Rectal smooth muscle tissue (tissue), 1 donor: ENCODE results near the gene CHEK2.
A peak's percentile ranks its signal among the peaks of the same experiment; 100 is the strongest.

Experiments used
- H3K27ac ChIP-seq: one replicate; pipeline ENCODE4 v1.7.0; 2013; ENCODE audit warnings: low read depth, low read length, inconsistent platforms
- H3K27me3 ChIP-seq: one replicate; pipeline ENCODE4 v1.7.0; 2013; ENCODE audit warnings: low read length; ENCODE audit not compliant: control insufficient read depth, insufficient read depth
- H3K36me3 ChIP-seq: one replicate; pipeline ENCODE4 v1.7.0; 2013; ENCODE audit warnings: low read length; ENCODE audit not compliant: control insufficient read depth, insufficient read depth
- H3K4me1 ChIP-seq: one replicate; pipeline ENCODE4 v1.7.0; 2013; ENCODE audit warnings: low read length; ENCODE audit not compliant: control insufficient read depth, insufficient read depth
- H3K4me3 ChIP-seq: one replicate; pipeline ENCODE4 v1.7.0; 2013; ENCODE audit warnings: low read length
- H3K9ac ChIP-seq: one replicate; pipeline ENCODE4 v1.7.0; 2013; ENCODE audit warnings: low read length

Gene CHEK2

DNA sequence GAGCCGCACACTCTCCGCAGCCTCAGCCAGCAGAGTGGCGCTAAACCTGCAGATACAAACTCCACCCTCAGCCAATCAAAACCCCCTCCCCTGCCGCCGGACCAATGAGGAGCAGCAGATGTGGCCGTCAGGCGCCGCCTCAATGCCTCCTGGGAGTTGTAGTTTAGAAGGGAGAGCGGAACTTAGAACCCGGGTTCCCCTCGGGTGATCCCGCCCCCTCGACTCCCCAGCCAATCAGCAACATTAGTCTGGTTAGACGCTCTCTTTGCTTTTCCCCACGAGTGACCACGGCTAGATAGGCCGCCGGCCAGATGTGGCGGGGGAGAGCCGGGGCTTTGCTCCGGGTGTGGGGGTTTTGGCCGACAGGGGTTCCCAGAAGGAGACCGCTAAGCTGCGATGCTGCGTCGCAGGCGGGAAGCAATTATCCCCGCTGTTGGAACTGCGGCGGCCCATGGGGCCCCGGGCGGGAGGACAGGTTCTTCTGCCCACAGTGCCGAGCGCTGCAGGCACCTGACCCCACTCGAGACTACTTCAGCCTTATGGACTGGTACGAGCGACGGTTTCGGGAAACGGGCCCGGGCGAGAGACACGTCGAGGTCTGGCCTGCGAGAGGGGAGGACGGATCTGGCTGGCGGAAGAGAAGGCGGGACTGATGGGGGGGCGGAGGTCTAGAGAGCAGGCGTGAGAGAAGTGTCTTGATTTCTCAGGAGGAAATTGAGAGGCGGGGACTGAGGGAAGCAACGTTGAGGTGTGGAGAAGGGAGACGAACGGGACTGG lies at the start of gene CHEK2, which contains the start of gene HSCB:
Gene CHEK2, minus strand, starts transcription at position 36 of the 777 bp plus-strand sequence. CDS start 7,099 bp downstream, outside the sequence.
Gene HSCB, plus strand, starts transcription at position 255 of the 777 bp plus-strand sequence. Its CDS starts 57 bp downstream, at position 312.
- peak within 1 kb of the TSS; percentile 87 for H3K4me3 ChIP-seq
- H3K27ac ChIP-seq, result peak within 1 kb of the TSS; percentile 94
- H3K9ac ChIP-seq, result peak within 1 kb of the TSS; percentile 89
- H3K36me3 ChIP-seq, result peaks cover 6% of the 10 kb centered on the region
- no peaks in the 10 kb centered on the region for H3K27me3 ChIP-seq
- peaks cover 9% of the 10 kb centered on the region for H3K4me1 ChIP-seq

- H3K27ac ChIP-seq, result no peak overlapping the region
- H3K4me1 ChIP-seq, result no peaks in the 10 kb centered on the region
- H3K9ac ChIP-seq, result no peak overlapping the region
- H3K4me3 ChIP-seq, result no peak overlapping the region
- peaks cover 23% of the 10 kb centered on the region for H3K36me3 ChIP-seq
- no peaks in the 10 kb centered on the region for H3K27me3 ChIP-seq
Observed at GRCh38 chr22:28791124-28791523, 49.5 kb upstream of the CHEK2 start.

GRCh38 chr22:28788601-28789000 lies 47.0 kb upstream of the CHEK2 start:
- Histone ChIP-seq H3K36me3 (peaks cover 6% of the 10 kb centered on the region), H3K4me3 (no peak overlapping the region), H3K27ac (no peak overlapping the region), H3K27me3 (no peaks in the 10 kb centered on the region), H3K4me1 (peaks cover 17% of the 10 kb centered on the region), H3K9ac (no peak overlapping the region)

- Histone ChIP-seq H3K4me1 (peaks cover 31% of the 10 kb centered on the region), H3K27me3 (no peaks in the 10 kb centered on the region), H3K4me3 (peak overlapping the region; percentile 3), H3K36me3 (peaks cover 14% of the 10 kb centered on the region), H3K9ac (no peak overlapping the region), H3K27ac (peak overlapping the region; percentile 85)
Observed at GRCh38 chr22:28783786-28784671, 42.4 kb upstream of the CHEK2 start.

DNA sequence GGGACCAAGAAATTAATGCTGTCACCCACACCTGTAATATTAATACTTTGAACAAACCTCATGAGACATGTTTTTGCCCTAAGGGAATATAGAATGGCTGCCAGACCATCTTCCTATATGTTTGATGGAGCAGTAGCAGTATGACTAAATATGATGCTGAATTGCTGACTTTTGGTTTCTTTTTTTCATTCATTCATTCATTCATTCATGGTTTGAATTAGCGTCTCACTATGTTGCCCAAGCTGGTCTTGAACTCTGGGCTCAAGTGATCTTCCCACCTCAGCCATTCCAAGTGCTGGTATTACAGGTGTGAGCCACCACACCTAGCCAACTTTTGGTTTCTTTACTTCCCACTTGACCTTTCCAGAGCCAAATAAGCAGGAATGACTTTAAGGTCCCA lies 38.7 kb upstream of the CHEK2 start:
- Histone ChIP-seq H3K36me3 (peaks cover 18% of the 10 kb centered on the region), H3K9ac (no peak overlapping the region), H3K27me3 (no peaks in the 10 kb centered on the region), H3K4me3 (no peak overlapping the region), H3K4me1 (peaks cover 27% of the 10 kb centered on the region), H3K27ac (no peak overlapping the region)

DNA sequence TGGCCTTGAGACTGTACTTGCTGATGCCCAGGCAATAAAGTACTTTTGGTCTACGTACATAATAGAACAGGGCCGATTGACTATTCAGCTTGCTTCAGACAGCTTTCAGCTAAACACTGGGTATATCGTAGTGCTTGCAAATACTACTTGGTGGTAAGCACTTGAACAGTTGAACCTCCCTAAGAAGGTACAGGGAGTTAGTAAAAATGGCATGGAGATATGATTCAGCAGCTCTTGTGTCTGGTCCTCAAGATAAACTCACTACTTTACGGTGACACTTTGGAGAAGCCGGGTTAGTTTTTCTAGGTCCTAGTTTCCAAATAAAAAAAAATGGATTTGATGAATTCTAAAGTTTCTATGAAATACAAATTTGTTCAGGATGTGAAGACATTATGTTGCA lies 38.2 kb upstream of the CHEK2 start:
- H3K4me1 ChIP-seq, result peaks cover 25% of the 10 kb centered on the region

DNA sequence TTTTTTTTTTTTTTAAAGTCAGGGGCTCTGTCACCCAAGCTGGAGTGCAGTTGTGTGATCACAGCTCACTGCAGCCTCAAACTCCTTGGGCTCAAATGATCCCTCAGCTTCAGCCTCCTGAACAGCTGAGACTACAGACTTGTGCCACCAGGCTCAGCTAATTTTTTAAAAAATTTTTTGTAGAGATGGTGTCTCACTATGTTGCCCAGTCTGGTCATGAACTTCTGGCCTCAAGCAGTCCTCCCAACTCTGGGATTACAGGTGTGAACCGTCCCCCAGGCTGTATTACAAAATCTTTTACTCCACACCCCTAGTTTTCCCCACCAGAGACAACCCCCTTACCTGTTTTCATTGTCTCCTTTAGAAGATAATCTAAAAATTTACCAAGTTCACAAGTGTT lies 32.8 kb upstream of the CHEK2 start:
- H3K27ac ChIP-seq, result no peak overlapping the region
- no peak overlapping the region for H3K4me3 ChIP-seq
- no peak overlapping the region for H3K9ac ChIP-seq
- H3K36me3 ChIP-seq, result peaks cover 5% of the 10 kb centered on the region
- H3K4me1 ChIP-seq, result peaks cover 3% of the 10 kb centered on the region
- H3K27me3 ChIP-seq, result no peaks in the 10 kb centered on the region

More for the DNA sequence above, 38.2 kb upstream of the CHEK2 start:
- H3K27ac ChIP-seq, result peak overlapping the region; percentile 55
- no peak overlapping the region for H3K9ac ChIP-seq
- H3K4me3 ChIP-seq, result no peak overlapping the region
- H3K27me3 ChIP-seq, result no peaks in the 10 kb centered on the region
- H3K36me3 ChIP-seq, result peaks cover 17% of the 10 kb centered on the region

DNA sequence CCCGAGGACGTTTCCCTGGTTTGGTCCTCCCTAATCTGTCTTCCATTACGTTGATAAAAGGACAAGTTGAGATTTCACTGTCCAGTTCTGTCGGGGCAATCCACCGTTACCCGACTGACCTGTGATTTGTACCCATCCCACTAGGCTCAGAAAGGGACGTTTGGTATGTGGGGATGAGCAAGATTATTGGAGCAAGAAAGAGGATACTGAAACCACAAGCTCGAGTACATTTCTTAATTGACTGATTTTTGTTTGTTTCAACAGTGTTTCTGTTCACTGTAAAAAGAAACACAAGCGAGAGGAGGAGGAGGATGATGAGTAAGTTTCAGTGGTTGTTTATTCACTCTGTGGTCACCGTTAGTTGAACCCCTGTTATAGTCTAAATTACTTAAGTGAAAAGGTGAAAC lies 31.8 kb upstream of the CHEK2 start:
- peak overlapping the region; percentile 93 for H3K27ac ChIP-seq

DNA sequence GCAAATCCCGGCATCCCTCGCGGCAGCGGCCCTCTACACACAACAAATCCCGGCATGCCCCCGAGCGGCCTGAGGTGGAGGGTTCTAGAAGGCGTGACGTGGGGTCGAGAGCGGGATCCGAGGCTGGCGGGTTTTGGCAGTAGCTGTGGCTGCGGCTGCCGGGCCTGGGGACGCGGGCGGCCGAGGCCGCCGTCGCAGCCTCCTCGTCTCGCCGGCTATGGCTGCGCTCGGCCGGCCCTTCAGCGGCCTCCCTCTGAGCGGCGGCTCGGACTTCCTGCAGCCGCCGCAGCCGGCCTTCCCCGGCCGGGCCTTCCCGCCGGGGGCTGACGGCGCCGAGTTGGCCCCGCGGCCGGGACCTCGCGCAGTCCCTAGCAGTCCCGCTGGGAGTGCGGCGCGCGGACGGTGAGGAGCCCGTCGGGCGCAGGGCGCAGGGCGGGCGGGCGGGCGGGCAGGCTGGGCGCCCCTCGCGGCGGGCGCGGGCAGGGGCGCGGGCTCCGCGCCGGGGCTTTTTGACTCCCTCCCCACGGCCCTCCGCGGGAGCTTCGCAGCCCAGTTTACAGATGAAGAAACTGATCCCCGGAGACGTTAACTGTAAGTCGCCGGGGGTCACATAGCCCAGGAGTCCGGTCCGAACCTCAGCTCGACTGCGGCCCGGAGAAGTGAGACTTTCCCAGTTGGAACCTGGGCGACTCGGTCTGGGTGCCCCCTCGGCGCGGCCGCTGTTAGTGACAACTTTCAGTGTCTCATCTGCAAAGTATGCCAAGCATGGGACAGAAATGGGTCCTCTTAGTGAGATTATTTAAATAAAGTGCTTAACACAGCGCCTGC lies 31.2 kb upstream of the CHEK2 start, which contains the start of gene CCDC117:
Gene CCDC117, plus strand, starts transcription at position 63 of the 828 bp plus-strand sequence. Its CDS starts 155 bp downstream, at position 218.
- H3K27me3 ChIP-seq, result no peaks in the 10 kb centered on the region
- peak within 1 kb of the TSS; percentile 69 for H3K9ac ChIP-seq
- H3K27ac ChIP-seq, result peak within 1 kb of the TSS; percentile 93
- peaks cover 3% of the 10 kb centered on the region for H3K4me1 ChIP-seq
- H3K4me3 ChIP-seq, result peak within 1 kb of the TSS; percentile 80
- peaks cover 2% of the 10 kb centered on the region for H3K36me3 ChIP-seq

More for the DNA sequence above, 31.8 kb upstream of the CHEK2 start:
- Histone ChIP-seq H3K4me3 (peak overlapping the region; percentile 80), H3K27me3 (no peaks in the 10 kb centered on the region), H3K36me3 (peaks cover 2% of the 10 kb centered on the region), H3K9ac (peak overlapping the region; percentile 69), H3K4me1 (peaks cover 3% of the 10 kb centered on the region)

DNA sequence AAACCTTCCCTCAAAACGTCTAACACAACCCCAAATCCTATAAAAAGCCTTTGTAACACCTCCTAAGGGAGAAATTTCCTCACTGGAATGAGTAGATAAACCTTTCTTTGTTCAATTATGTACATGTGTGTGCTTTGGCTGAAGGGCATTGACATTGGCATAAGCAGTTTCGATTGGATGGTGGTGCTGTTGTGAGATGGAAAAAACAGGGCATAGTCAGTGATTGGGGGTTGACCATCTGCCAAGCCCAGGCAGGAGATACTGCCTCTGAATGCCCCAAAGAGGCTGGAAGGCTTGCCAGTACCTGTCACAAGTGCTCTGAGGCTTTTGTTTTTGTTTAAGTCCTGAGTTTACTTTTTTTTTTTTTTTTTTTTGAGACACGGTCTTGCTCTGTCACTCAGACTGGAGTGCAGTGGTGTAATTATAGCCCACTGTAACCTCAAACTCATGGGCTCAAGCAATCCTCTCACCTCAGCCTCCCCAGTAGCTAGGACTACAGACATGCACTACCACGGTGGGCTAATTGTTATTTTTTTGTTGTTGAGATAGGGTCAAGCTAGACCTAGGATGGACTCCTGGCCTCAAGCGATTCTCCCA lies 29.7 kb upstream of the CHEK2 start:
- H3K9ac ChIP-seq, result no peak overlapping the region
- H3K4me1 ChIP-seq, result peaks cover 3% of the 10 kb centered on the region
- H3K27ac ChIP-seq, result no peak overlapping the region
- no peak overlapping the region for H3K4me3 ChIP-seq
- H3K36me3 ChIP-seq, result peaks cover 2% of the 10 kb centered on the region
- no peaks in the 10 kb centered on the region for H3K27me3 ChIP-seq

GRCh38 chr22:28769394-28770085 lies 27.9 kb upstream of the CHEK2 start:
- no peak overlapping the region for H3K4me3 ChIP-seq
- H3K27me3 ChIP-seq, result no peaks in the 10 kb centered on the region
- H3K27ac ChIP-seq, result no peak overlapping the region
- H3K9ac ChIP-seq, result no peak overlapping the region
- no peaks in the 10 kb centered on the region for H3K4me1 ChIP-seq
- H3K36me3 ChIP-seq, result no peaks in the 10 kb centered on the region
